GM12874 (cell line): ENCODE results near the gene C16orf90.

Experiments
- CTCF ChIP-seq: IDR thresholded peaks from 2 replicates; pipeline ENCODE4 v1.5.1; 2011; ENCODE audit warnings: low read depth, mild to moderate bottlenecking, control low read depth, low read length, moderate library complexity; ENCODE audit not compliant: insufficient read depth

C16orf90 gene

GRCh38 chr16:3532741-3533140 is 37.5 kb upstream of the C16orf90 start:
- TF ChIP-seq CTCF = no peak

GRCh38 chr16:3530371-3530914 is 35.2 kb upstream of the C16orf90 start:
- TF ChIP-seq CTCF = no peak

- no peak for TF ChIP-seq CTCF
Measured at GRCh38 chr16:3529175-3529574, 33.9 kb upstream of the C16orf90 start.

- no peak for TF ChIP-seq CTCF
Measured at GRCh38 chr16:3528406-3528805, 33.1 kb upstream of the C16orf90 start.

- peak; percentile 66; the same call in 1 of the 2 replicates for TF ChIP-seq CTCF
Measured at GRCh38 chr16:3527216-3527829, 32.0 kb upstream of the C16orf90 start.

- TF ChIP-seq CTCF = no peak
Measured at GRCh38 chr16:3525951-3526350, 30.7 kb upstream of the C16orf90 start.

- no peak for TF ChIP-seq CTCF
Measured at GRCh38 chr16:3523281-3523680, 28.0 kb upstream of the C16orf90 start.

GRCh38 chr16:3520841-3521240 is 25.6 kb upstream of the C16orf90 start:
- no peak for TF ChIP-seq CTCF
